IPS-NIHi7 (cell line): ENCODE results near the gene RALB.

Experiments
- DNase-seq: peaks from one replicate; pipeline ENCODE4 v3.0.0; 2012; ENCODE audit warnings: mixed read lengths; ENCODE audit errors: extremely low spot score

The RALB gene, protein sequence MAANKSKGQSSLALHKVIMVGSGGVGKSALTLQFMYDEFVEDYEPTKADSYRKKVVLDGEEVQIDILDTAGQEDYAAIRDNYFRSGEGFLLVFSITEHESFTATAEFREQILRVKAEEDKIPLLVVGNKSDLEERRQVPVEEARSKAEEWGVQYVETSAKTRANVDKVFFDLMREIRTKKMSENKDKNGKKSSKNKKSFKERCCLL

DNA sequence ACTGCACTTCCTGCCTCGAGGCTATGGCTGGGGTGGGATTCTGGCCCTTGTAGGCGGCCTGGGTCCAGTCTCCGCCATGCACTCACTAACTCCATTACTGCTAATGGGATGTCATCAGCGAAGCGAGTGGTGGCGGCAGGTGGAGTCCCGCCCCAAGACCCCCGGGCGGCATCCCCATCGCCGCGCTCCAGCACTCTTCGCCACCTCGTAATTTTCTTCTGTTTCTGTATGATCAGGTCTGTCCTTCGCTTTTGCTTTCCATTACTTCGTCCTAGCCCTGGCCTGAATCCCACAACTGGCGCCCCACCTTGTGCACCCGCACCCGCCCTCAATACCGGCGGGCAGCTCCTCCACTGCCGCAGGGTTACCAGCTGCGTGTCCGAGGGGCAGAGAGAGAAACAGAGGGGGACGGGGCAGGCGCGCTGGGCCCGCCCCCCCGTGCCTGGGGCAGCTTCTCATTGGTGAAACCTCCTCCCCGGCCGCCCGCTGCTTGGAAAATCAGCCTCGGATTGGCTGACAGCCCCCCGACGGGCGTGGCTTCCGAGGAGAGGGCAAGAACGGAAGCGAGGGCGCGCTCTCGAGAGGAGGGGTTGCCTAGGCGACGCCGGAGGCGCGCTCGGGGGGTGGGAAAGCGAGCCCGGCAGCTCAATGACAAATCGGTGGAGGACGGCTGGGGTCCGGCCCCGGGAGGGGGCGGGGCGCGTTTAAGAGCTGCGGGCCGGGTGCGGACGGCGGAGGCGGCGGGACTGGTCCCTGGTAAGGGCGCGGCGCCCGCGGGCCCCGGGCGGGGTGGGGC, at the start of gene RALB:
TSS of gene RALB (plus strand) at position 628 of the 796 bp plus-strand sequence. CDS start 25,813 bp downstream, outside the sequence.
- DNase-seq: peak; percentile 99

DNA sequence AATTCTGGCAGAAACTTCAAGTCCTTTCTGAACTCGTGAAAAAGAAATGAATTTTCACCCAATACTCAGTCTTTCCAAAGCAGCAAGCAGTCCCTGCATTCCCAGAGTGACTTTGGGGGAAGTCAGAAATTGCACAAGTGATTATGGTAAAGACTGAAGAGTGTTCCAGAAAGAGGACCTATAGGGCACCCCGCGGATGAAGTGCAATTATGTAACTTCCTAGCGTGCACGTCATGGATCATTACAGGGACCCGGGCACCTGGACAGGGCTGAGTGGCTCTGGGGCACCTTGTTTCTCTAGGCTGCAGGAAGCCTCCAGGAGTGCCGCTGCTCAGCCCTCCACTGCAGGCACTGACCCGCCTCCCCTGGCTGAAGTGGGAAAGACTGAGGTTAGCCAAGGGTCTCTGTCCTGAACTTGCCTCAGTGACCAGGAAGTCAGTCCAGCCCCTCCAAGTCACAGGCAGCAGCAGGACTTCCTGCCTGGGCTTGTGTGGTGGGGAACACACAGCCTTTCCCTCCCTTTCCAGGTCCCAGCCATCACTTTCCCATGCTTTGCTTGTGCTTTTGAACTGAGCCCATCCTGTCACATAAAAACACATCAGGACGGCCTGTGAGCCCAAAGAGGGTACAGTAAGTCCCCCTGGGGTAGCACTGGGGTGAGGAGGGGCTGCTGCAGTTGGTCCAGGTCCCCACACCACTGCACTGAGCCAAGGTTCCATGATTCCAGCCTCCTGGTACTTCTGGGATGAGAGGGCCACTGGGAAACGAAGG, 49.2 kb upstream of the RALB start:
- DNase-seq: no peak

DNA sequence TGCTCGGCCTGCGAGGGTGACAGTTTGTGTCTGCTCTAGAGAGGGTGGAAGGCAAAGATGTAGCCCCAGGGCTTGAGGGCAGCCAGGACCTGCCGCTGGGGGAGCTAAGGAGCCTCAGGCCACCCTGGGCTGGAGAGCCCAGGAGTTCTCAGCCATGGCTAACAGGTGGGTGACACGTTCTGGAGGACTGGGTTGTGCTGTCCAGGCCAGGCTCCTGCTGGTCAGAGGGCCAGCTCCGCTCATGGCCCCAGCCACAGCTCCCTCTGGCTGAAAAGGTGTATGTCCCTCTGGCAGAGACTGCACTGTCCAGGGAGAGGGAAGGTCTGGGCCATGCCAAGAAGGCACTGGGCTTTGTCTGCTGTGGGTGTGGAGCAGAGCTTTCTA, 48.6 kb upstream of the RALB start:
- DNase-seq: peak; percentile 46

DNA sequence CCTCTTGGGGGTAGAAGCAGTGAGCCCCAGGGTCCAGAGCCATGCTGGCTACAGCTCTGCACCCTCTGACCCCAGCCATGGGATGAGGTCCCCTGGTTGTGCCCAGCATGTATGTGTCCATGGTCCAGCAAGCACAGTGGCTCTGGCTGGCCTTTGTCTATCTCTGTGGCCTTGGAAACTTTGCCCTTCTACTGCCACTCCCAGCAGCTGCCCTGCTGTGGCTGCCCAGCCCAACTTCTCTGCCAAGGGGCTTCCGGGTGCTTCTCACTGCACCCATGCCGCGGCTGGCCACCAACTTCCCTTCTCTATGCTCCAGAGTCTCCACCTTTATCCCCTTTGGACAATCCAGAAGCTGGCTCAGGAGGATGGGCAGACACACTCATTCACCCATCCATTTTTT, 48.2 kb upstream of the RALB start:
- no peak for DNase-seq

DNA sequence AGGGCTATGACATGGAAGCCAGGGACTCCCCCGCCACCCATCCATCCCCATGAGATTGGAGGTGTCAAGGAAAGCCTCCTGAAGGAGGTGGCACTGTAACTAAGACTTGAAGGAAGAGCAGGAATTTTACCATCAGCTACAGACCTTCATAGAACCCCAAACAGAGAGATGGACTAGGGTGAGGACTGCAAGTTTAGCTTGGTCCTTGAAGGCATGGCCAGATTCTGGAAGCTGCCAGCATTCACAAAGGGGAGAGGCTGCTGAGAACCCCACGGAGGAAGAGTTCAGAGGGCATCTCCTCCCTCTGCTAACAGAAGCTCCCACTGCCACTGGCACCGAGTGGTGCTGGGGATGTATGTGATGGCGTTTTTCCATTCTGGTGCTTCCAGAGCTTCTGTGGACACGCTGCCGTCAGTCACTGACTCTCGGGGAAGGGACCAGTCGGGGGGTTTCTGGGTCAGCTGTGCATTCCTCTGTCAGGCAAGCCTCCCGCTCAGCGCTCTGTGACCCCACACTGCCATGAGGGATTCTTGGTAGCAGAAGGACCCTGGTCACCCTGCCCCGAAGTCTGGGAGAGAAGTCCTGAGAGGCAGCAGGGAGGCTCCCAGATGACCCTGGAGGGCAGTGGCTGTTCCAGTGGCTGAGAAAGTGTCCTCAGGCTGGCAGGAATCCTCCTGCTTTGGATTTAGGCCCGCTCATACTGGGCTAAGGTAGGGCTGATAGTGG, 47.5 kb upstream of the RALB start:
- no peak for DNase-seq

DNA sequence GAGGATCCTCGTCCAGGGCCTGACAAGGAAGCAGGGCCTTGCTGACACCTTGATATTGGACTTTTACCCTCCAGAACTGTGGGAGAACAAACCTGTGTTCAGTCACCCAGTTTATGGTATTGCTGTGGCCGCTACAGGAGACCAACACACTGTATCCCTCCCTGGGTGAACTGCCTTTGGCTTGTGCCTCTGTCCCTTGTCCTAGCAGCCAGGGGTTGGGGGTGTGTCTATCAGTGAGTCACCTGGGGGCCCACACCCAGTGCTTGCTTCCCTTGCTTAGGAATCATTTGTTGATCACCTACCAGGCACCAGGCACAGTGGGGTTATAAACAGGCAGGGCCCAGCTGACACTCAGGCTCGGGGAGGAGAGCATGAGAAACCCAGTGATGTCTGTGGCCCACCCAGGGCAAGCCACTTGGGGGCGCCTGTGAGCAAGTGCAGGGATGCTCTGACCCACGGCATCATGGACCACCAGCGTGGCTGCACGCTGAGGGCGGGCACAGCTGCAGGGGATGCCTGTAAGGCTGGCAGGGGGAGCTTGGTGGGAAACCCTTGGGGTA, 46.5 kb upstream of the RALB start:
- DNase-seq: peak; percentile 82

DNA sequence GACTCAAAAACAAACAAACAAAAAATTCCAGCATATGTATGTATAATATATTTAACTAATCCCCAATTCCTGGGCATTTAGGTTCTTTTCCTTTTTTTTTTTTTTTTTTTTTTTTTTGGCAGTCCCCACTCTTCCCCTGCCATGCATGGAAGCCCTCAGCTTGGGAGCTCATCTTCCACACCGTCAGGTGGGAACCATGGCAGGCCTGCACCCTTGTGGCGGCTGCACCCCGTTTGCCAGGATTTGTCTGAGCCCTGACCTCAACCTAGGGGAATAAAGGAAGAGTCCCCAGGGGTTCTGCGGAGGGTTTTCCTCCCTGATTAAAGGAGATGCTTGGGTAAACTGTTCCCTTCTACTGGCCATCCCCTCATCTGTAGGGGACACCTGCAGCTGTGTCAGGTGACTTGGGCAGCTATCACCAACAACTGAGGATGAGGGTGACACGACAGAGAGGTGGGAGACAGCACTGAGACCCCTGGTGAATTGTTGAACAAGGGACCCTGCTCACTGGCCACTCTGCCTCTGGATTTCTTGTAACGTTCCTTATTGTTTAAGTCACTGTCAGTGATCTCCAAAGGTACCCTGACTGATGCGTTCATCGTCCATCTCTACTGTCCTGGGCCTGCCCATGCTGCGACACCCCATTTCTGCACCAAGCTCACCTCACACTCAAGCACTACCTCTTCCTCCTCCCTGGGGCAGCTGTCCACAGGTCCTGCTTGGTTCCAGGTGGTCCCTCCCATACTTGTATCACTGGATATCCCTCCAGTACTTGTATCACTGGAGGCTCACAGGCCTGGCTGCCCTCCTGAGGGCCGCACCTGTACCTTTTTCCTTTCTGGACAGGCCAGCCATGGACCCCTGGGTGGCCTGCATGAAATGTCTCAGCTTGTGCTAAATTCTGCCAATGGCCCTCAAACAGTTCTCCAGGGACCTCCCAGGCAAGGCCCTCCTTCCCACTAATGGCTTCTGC, 44.0 kb upstream of the RALB start:
- DNase-seq: no peak

DNA sequence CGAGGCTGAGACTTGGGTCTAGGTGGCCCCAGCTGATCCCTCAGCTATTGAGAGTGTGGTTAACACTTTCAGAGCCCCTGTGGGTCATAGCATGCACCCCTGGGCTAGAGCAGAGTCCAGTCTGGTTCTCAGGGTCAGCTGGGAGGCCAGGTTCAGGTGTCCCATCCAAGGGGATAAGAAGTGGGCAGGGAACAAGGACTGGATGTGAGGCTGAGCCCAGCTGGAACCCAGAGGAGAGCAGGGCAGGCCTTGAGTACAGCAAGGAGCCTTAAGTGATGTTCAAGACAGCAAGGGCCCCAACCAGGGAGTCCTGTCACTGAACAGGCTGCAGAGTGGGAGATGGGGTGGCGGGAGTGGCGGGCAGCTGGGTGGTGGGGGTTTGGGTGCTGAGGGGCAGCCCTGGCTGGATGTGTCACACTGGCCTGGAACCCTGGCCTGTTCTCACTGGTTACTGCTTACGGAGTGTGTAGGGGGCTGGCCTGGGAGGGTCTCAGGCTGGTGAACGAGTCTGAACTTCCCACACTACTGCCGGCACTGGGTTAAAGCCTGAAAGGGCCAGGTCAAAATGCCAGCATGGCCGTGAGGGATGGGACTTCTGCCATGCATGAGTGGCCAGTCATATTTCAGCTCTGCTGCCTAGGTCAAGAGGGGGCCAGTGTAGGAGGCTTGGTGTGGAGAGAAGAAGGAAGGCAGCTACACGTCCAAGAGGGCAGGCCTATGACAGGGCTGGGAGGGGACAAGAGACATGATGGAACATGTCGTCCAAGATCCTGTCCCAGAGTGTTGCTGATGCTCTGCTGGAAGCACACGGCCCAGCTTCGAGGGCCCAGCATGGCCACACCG, 43.0 kb upstream of the RALB start:
- no peak for DNase-seq

DNA sequence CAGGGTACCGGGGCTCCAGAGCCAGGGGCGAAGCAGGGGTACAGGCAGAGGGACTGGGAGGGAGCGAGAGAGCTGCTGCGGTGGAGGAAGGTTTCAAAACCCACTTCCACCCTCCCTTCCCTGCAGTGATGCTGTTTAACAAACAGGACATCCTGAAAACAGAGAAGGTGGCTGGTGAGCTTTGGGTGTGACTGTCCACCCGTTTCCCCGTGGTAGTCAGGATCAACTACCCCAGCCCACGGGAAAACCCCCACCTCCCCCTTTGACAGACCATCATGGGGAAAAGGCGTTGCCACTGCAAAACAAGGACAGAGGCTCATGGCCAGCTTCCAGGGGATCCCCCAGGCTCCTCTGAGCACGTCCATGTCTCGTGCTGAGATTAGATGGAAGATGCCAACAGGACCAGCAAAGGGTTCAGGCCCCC, 42.4 kb upstream of the RALB start:
- DNase-seq: no peak

DNA sequence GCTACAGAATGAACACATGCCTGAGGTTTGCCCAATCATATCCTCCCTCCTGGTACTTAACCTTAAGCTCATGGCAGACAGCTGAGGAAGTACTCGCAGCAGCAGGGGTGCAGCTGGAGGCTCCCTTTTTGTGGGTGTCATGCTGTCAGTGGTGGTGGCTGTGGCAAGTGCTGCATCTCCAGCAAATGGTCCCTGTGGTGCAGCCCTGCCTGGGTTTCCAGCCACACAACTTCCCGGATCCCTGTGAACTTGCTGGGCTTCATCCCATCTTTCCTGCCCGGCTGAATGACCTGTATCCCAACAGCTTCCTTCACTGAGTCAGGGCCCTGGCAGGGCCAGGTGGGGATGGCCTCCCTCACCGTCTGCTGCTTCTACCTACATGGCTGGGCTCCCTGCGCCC, 34.5 kb upstream of the RALB start:
- no peak for DNase-seq

DNA sequence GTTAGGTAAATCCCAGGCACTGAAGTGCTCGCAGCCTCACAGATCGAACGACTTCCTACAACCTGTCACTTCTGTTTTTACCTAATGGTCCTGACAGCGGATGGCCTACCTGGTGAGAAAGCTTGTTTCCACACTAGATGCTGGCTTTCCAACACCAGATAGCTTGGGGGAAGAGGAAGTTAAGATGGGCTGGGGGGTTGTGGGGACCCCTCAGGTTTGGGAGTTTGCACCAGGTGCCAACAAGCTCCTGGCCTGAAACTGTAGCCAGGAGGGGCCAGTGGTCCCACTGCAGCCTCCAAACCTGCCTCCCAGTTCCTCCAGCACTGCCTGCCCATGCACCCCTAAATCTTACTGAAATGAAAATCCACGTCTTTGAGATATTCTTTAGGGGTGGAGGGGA, 33.4 kb upstream of the RALB start:
- DNase-seq: no peak

DNA sequence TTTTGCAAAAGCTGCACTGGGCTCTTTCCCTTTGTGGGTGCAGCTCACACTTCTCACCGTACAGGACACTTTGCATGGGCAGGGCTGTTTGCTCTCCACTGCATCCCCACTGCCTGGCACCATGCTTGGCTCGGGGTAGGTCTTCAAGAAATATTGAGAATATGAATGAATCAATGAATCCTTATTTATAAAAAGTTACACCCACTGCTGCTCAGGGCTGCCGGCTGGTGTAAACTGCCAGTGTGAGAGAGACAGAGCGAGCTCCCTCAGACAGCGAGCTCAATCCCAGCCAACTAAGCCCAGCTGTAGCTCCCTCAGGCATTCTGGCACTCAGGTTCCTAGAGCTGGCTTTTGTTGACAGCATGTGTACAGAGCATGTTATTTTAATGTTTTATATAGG, 32.9 kb upstream of the RALB start:
- DNase-seq: no peak

DNA sequence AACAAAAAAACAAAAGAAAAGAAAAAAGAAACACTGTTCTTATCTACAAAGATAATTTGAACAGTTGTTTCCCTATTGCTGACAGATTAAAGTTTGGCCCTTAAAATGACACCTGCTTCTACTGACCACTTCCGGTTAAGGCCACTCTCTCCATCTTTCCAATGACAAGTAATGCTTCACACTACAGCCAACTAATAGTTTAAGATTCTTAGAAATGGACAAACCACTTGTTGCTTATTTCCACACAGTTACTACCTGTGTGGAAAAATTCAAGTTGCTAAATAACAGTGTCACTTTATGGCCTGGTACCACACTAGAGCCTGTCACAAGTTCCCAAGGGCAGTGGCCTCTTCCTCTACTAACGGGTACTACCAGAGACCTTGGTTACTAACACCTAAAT, 31.9 kb upstream of the RALB start:
- DNase-seq: no peak

DNA sequence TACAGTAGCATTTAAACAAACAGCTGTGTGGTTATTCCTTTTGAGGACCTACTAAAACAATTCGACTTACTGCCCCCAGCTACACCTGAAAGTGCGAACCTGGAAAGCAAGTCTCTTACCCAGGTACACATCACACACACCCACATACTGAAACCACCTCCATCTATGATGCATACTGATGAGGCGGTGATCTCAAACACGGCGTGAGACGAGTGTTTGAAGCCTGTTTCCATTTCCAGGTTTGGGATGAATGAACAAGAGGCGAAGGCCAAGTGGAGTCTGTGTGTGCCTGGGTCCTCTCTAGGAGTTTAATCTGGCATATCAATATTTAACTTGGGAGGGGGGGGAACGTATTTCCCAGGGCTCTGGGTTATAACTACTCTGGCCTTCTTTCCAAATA, 31.0 kb upstream of the RALB start:
- DNase-seq: no peak

DNA sequence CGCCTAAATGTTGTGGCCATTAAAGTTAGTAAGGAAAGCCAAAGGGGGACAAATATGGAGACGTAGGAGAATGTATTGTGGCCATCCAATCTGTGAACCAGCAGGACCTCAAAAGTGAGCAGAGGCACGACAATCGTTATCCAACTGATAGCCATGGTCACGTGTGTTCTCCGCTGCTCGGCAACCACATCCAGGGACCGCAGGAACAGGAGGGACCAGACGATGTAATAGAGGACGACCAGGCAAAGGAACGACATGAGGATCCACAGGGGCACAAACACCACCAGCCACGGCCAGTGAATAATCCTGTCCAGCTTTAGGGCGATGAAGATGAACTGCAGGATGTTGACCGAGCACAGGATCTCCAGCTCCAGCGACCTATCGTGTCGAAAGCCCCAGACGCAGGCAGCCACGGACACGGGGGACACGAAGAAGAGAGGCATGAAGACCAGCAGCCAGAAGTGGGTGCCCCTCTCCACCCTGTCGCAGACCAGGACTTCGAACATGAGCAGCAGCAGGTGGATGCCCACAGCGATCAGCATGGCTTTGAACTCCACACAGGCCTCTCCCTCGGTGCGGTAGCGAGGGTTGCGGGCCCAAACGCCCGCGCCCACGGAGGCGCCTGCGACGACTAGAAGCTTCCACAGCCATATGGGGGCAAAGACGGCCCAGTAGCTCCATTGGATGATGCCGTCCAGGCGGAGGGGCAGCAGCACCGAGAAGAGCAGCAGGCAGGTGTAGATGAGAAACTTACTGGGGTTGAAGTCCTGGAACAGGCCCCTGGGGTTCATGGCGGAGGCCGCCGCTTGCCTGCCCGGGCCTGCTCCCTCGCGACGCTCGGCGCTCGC, 30.2 kb upstream of the RALB start:
- DNase-seq: no peak

DNA sequence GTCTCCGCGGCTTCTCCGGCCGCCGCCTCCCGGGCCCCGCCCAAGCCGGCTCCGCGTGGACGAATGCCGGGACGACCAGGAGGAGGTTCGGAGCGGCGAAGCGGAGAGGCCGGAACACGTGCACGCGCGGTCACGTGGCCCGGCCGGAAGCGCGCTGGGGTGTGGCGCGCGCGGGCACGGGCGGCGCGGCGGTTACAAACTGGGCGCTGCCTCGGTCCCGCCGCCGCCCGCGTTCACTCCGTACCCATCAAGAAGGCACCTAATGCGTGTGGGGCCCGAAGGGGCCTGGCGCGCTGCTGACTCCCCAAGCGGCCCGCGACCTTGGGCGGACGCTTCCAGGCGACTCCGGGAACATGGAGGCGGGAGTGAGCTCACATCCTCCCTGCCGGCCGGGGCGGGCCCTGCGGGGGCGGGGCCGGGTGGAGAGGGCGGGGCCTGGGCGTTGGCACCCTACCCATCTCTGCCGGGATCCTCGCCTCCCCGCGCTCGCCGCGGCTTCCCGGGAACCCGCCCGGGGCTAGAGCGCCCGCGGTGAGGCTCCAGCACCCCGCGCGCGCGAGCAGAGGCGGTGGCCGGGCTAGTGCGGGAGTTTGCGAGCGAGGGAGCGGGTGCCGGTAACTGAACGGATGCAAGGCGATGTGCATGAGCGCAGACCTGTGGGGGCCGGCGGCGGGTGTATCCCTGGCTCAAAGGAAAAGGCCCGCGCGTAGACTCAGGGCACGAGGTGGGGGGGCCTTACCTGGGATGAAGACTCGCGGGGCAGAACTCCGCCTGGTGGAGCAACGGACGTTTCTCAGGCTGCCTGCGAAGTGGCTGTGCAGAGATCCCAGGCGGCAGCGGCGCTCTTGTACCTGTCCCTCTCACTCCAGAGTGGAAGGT, 29.4 kb upstream of the RALB start, which contains the start of gene TMEM185B:
TSS of gene TMEM185B (minus strand) at position 367 of the 879 bp plus-strand sequence. CDS start 424 bp downstream, outside the sequence.
- DNase-seq: peak; percentile 96

DNA sequence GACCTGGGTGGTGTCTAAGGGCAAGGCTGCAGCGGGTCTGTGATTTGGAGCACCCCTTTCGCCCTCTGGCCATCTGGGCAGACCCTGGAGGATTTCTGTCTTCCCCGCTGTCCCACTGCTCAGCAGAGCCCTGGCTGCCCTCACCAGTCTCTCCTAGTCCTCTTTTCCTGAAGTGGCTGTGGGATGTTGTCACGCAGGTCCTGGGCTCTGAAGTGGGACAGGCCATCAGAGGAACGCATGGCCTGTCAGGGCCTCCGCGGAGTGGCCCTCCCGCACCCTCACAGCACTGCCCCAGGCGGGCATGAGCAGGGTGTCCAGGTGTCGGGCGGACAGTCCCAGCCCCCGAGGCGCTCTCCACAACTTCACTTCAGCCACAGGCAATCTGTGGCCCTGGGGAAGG, 28.4 kb upstream of the RALB start:
- no peak for DNase-seq
